Mammary epithelial cell (primary cell): Measurements from ENCODE around the gene LPP.

Source experiments
- EZH2 ChIP-seq: IDR thresholded peaks from 2 replicates; pipeline ENCODE4 v1.6.1; 2012; ENCODE audit warnings: low read length, inconsistent platforms, borderline replicate concordance
- TF ChIP-seq, protein P1 (sequence below), 2 donors: IDR thresholded peaks in 1 of 2; conservative IDR thresholded peaks in 1 of 2; 2 replicates each; pipeline ENCODE4 v1.5.1; 2011 to 2012; ENCODE audit warnings: inconsistent platforms in 2 of 2, low read length in 2 of 2, mild to moderate bottlenecking in 2 of 2, control low read depth in 1 of 2, low read depth in 1 of 2; ENCODE audit not compliant: insufficient read depth in 1 of 2; ENCODE audit errors: extremely low read depth in 1 of 2

DNA sequence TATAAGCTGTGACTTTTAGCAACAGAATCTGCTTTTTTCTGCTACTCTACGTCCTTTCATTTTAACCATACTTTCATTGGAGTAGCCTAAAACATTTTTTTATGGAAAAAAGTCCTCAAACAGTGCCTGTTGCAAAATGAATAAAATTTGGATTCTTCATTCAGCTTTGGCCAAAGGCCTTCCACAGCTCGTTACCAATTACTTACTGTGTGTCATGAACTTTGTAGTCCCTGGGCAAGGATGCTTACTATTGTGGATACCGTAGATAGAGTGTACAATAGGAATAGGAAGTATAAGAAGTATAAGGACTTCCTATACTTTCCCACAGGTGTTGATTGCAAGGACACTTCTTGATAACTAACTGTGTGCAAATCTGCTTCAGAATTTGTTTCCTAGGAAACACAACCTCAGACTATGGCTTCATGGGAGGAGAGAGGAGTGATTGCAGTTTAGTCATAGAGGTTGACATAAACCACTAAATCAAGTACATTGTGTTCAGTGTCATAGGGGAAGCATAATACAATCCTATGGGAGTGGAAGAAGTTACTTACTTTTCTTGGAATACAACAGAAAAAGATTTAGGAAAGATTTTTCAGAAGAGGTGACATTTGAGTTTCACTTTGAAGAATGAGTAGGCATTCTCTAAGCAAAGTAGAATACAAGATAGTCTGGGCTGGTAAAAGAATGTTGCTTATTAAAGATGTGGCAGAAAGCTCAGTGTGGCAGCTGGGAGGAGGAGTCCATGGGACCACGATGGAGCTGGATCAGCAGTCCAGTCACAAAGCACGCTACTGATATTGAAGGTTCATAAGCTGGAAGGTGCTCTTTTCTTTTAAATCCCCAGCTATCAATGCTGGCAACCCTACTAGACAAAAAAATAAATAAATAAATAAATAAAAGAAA, 708.1 kb downstream of the LPP start:
- TF ChIP-seq, protein P1, sequence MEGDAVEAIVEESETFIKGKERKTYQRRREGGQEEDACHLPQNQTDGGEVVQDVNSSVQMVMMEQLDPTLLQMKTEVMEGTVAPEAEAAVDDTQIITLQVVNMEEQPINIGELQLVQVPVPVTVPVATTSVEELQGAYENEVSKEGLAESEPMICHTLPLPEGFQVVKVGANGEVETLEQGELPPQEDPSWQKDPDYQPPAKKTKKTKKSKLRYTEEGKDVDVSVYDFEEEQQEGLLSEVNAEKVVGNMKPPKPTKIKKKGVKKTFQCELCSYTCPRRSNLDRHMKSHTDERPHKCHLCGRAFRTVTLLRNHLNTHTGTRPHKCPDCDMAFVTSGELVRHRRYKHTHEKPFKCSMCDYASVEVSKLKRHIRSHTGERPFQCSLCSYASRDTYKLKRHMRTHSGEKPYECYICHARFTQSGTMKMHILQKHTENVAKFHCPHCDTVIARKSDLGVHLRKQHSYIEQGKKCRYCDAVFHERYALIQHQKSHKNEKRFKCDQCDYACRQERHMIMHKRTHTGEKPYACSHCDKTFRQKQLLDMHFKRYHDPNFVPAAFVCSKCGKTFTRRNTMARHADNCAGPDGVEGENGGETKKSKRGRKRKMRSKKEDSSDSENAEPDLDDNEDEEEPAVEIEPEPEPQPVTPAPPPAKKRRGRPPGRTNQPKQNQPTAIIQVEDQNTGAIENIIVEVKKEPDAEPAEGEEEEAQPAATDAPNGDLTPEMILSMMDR (conservative IDR thresholded peaks at IDR 0.05 in 1 of 2, IDR thresholded peaks at IDR 0.05 in 1 of 2; ENCODE audit: extremely low read depth in 1 of 2, insufficient read depth in 1 of 2, low read depth in 1 of 2, low read length in 2 of 2) = no peak
- TF ChIP-seq EZH2 = no peak
